HEK293 (cell line): ENCODE data around the gene SRC.

Experiments
- CTCF ChIA-PET: fragments of 350-600 bp; formaldehyde crosslinking; extraction: SDS; loops from one replicate; lab custom pipeline; 2021; ENCODE audit warnings: antibody characterized with exemption; lab: Yijun Ruan, JAX
- POLR2A ChIA-PET: fragments of 300-600 bp; formaldehyde crosslinking; extraction: SDS; loops from one replicate; lab custom pipeline; 2020; ENCODE audit warnings: antibody characterized with exemption, inconsistent platforms; lab: Yijun Ruan, JAX
- H3K27ac ChIP-seq: fragments of 200-500 bp; sonication (Bioruptor generic); 2 replicates; pipeline ENCODE4 v1.5.1; 2014; ENCODE audit warnings: low read depth, low read length, control low read depth, inconsistent platforms; ENCODE audit errors: extremely low read depth
- H3K36me3 ChIP-seq, 2 experiments: fragments of 200-500 bp in 1 of 2; sonication (Bioruptor generic) in 1 of 2; 1 replicate in 1 of 2; 2 replicates in 1 of 2; pipeline ENCODE4 v1.5.1; 2014 to 2017; ENCODE audit warnings: inconsistent platforms in 2 of 2, low read length in 2 of 2; ENCODE audit not compliant: control insufficient read depth in 2 of 2, insufficient read depth in 1 of 2
- H3K4me1 ChIP-seq: fragments of 200-500 bp; sonication (Bioruptor generic); 2 replicates; pipeline ENCODE4 v1.5.1; 2014; ENCODE audit warnings: mild to moderate bottlenecking, low read length, inconsistent platforms; ENCODE audit not compliant: control insufficient read depth, insufficient read depth
- H3K4me3 ChIP-seq: 2 replicates; pipeline ENCODE4 v1.5.1; 2011; ENCODE audit warnings: low read depth, mild to moderate bottlenecking, control low read depth, low read length, moderate library complexity
- H3K9me3 ChIP-seq: fragments of 200-500 bp; sonication (Bioruptor generic); 2 replicates; pipeline ENCODE4 v1.5.1; 2014; ENCODE audit warnings: low read depth, low read length, inconsistent platforms; ENCODE audit not compliant: control insufficient read depth, insufficient read depth
- BCL11B ChIP-seq: fragments of 450-650 bp; formaldehyde crosslinking; IDR thresholded peaks from 2 replicates; pipeline ENCODE4 v1.5.1; 2016; ENCODE audit warnings: low read depth, missing biosample characterization, missing genetic modification characterization
- KLF1 ChIP-seq: fragments of 450-650 bp; formaldehyde crosslinking; IDR thresholded peaks from 2 replicates; pipeline ENCODE4 v1.5.1; 2016; ENCODE audit warnings: missing biosample characterization, missing genetic modification characterization
- KLF16 ChIP-seq: fragments of 450-650 bp; formaldehyde crosslinking; IDR thresholded peaks from 2 replicates; pipeline ENCODE4 v1.5.1; 2017; ENCODE audit warnings: missing biosample characterization, missing genetic modification characterization
- SCRT2 ChIP-seq: fragments of 450-650 bp; formaldehyde crosslinking; IDR thresholded peaks from 2 replicates; pipeline ENCODE4 v1.5.1; 2016; ENCODE audit warnings: missing biosample characterization, missing genetic modification characterization
- SETDB1 ChIP-seq: IDR thresholded peaks from one replicate; pipeline ENCODE4 v1.6.1; 2017; ENCODE audit warnings: mild to moderate bottlenecking, low read length, moderate library complexity, mixed read lengths; ENCODE audit not compliant: insufficient read length
- WT1 ChIP-seq: fragments of 450-650 bp; formaldehyde crosslinking; IDR thresholded peaks from 2 replicates; pipeline ENCODE4 v1.5.1; 2016; ENCODE audit warnings: missing biosample characterization, missing genetic modification characterization
- ZBTB8A ChIP-seq: fragments of 450-650 bp; formaldehyde crosslinking; IDR thresholded peaks from 2 replicates; pipeline ENCODE4 v1.5.1; 2016; ENCODE audit warnings: missing biosample characterization, missing genetic modification characterization
- ZNF140 ChIP-seq: fragments of 450-650 bp; formaldehyde crosslinking; IDR thresholded peaks from 2 replicates; pipeline ENCODE4 v1.5.1; 2016; ENCODE audit warnings: missing biosample characterization, missing genetic modification characterization
- ZNF174 ChIP-seq: fragments of 450-650 bp; formaldehyde crosslinking; IDR thresholded peaks from 2 replicates; pipeline ENCODE4 v1.5.0; 2017; ENCODE audit warnings: missing biosample characterization, mild to moderate bottlenecking, missing genetic modification characterization
- ZNF223 ChIP-seq: fragments of 450-650 bp; formaldehyde crosslinking; IDR thresholded peaks from 2 replicates; pipeline ENCODE4 v1.5.1; 2016; ENCODE audit warnings: missing biosample characterization, missing genetic modification characterization
- ZNF24 ChIP-seq: fragments of 450-650 bp; formaldehyde crosslinking; IDR thresholded peaks from 2 replicates; pipeline ENCODE4 v1.5.1; 2016; ENCODE audit warnings: missing biosample characterization, missing genetic modification characterization
- ZNF362 ChIP-seq: fragments of 450-650 bp; formaldehyde crosslinking; IDR thresholded peaks from 2 replicates; pipeline ENCODE4 v1.5.1; 2016; ENCODE audit warnings: missing biosample characterization, missing genetic modification characterization
- ZNF394 ChIP-seq: fragments of 450-650 bp; formaldehyde crosslinking; IDR thresholded peaks from 2 replicates; pipeline ENCODE4 v1.5.1; 2016; ENCODE audit warnings: missing biosample characterization, missing genetic modification characterization, mild to moderate bottlenecking, moderate library complexity, borderline replicate concordance
- ZNF488 ChIP-seq: fragments of 450-650 bp; formaldehyde crosslinking; IDR thresholded peaks from 2 replicates; pipeline ENCODE4 v1.5.1; 2016; ENCODE audit warnings: missing biosample characterization, missing genetic modification characterization
- ZNF529 ChIP-seq: fragments of 450-650 bp; formaldehyde crosslinking; IDR thresholded peaks from 2 replicates; pipeline ENCODE4 v1.5.1; 2017; ENCODE audit warnings: missing genetic modification characterization, missing biosample characterization; ENCODE audit not compliant: insufficient replicate concordance
- ZNF664 ChIP-seq: fragments of 450-650 bp; formaldehyde crosslinking; IDR thresholded peaks from 2 replicates; pipeline ENCODE4 v1.5.1; 2016; ENCODE audit warnings: missing biosample characterization, missing genetic modification characterization
- ZNF76 ChIP-seq: fragments of 450-650 bp; formaldehyde crosslinking; IDR thresholded peaks from 2 replicates; pipeline ENCODE4; 2016; ENCODE audit warnings: low read depth, missing biosample characterization, missing genetic modification characterization, borderline replicate concordance
- TF ChIP-seq, protein P1 (sequence below): fragments of 450-650 bp; IDR thresholded peaks from 2 replicates; pipeline ENCODE4 v1.5.1; 2018; ENCODE audit warnings: missing biosample characterization, missing genetic modification characterization
- TF ChIP-seq, protein P2 (sequence below): fragments of 450-650 bp; formaldehyde crosslinking; optimal IDR thresholded peaks from 2 replicates; pipeline ENCODE3; 2016; ENCODE audit warnings: missing biosample characterization, mild to moderate bottlenecking, missing genetic modification characterization

The SRC gene

GRCh38 chr20:37384683-37385174 lies 38.8 kb downstream of the SRC start (continued):
- peak; percentile 32; the same call in 1 of the 2 replicates for TF ChIP-seq ZBTB8A (tag by site-specific recombination)
- TF ChIP-seq, protein P1, sequence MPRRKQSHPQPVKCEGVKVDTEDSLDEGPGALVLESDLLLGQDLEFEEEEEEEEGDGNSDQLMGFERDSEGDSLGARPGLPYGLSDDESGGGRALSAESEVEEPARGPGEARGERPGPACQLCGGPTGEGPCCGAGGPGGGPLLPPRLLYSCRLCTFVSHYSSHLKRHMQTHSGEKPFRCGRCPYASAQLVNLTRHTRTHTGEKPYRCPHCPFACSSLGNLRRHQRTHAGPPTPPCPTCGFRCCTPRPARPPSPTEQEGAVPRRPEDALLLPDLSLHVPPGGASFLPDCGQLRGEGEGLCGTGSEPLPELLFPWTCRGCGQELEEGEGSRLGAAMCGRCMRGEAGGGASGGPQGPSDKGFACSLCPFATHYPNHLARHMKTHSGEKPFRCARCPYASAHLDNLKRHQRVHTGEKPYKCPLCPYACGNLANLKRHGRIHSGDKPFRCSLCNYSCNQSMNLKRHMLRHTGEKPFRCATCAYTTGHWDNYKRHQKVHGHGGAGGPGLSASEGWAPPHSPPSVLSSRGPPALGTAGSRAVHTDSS (tag by site-specific recombination): no peak
- TF ChIP-seq, protein P2, sequence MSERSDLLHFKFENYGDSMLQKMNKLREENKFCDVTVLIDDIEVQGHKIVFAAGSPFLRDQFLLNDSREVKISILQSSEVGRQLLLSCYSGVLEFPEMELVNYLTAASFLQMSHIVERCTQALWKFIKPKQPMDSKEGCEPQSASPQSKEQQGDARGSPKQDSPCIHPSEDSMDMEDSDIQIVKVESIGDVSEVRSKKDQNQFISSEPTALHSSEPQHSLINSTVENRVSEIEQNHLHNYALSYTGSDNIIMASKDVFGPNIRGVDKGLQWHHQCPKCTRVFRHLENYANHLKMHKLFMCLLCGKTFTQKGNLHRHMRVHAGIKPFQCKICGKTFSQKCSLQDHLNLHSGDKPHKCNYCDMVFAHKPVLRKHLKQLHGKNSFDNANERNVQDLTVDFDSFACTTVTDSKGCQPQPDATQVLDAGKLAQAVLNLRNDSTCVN: peak; percentile 36
- peak; percentile 51; the same call in 1 of the 2 replicates for TF ChIP-seq KLF16 (tag by site-specific recombination)
- no peak for TF ChIP-seq ZNF174
- no peak for TF ChIP-seq ZNF76 (tag by site-specific recombination)
- TF ChIP-seq SETDB1: no peak
- TF ChIP-seq ZNF529: no peak
- no peak for TF ChIP-seq ZNF394 (tag by site-specific recombination)
- TF ChIP-seq BCL11B (tag by site-specific recombination): no peak
- TF ChIP-seq ZNF488 (tag by site-specific recombination): no peak
- TF ChIP-seq SCRT2 (tag by site-specific recombination): peak; percentile 92

GRCh38 chr20:37385176-37385575 lies 39.2 kb downstream of the SRC start:
- H3K27ac ChIP-seq: no peak overlapping the region
- peaks cover 0 to 67% of the 10 kb centered on the region in 2 experiments; a peak in 1 of 3 replicates for H3K36me3 ChIP-seq
- no peak for TF ChIP-seq ZNF223 (tag by site-specific recombination)
- no peak for TF ChIP-seq ZNF24 (tag by site-specific recombination)
- TF ChIP-seq ZNF140 (tag by site-specific recombination): no peak
- TF ChIP-seq, all 188 proteins: peak for 0
- Histone ChIP-seq H3K4me1 (no peaks in the 10 kb centered on the region), H3K9me3 (no peaks in the 10 kb centered on the region), H3K4me3 (no peak overlapping the region)
- ChIA-PET CTCF (interaction anchor here (0.5 to 2.3 kb wide), 23 partner anchors 8 to 436 kb away, joined by 3 to 25 read pairs (median 4); partner anchors contain the start of gene MANBAL), POLR2A (interaction anchor here (1.1 kb wide), 1 partner anchor 114 kb away, joined by 3 read pairs; no protein-coding TSS in a partner anchor)

DNA sequence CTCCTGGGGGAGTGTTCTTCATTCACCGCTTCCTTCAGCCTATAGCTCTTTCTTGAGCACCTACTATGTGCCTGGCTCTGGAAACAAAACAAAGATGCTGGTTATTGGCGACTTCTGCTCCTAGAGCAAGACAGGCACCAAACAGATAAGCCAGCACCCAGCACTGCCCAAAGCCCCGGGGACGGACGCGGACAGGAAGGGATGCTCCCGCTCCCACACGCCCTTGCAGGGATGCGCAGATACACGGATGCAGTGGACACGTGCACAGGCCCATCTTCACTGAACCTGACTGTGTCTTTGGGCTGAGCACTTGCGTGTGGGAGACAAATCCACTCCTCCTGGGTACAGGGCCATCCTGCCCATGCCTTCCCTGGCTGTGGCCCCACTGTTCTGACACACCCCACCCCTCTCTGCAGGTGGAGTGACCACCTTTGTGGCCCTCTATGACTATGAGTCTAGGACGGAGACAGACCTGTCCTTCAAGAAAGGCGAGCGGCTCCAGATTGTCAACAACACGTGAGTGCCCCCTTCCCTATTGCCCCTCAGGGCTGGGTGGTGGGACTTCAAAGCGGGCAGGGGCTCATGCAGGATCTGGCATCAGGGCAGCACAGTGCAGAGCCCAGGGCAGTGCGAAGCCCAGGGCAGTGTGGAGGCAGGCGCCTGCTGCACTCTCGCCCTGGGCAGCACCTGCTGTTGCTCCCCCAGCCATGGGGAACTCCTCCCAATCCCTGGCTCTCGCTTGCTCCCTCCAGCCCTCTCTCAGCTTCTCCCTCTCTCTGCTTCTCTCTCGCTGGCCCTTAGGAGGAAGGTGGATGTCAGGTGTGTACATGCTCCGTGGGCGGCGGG lies 39.9 kb downstream of the SRC start:
- Histone ChIP-seq H3K9me3 (no peaks in the 10 kb centered on the region), H3K4me1 (no peaks in the 10 kb centered on the region), H3K4me3 (no peak overlapping the region), H3K27ac (no peak overlapping the region), H3K36me3 (peaks cover 0 to 67% of the 10 kb centered on the region in 2 experiments; a peak in 1 of 3 replicates)
- ChIA-PET CTCF (interaction anchor here (0.5 to 2.3 kb wide), 18 partner anchors 9 to 437 kb away, joined by 3 to 25 read pairs (median 4); partner anchors contain the start of gene MANBAL), POLR2A (interaction anchor here (1.1 kb wide), 1 partner anchor 115 kb away, joined by 3 read pairs; no protein-coding TSS in a partner anchor)
- TF ChIP-seq KLF1 (tag by site-specific recombination): peak; percentile 40; the same call in 1 of the 2 replicates
- no peak for TF ChIP-seq ZNF362 (tag by site-specific recombination)
- no peak for TF ChIP-seq WT1
- 0 out of 2 replicates have a peak, but pooled peaks have one; percentile 49 for TF ChIP-seq ZNF664
- peak; percentile 86; the same call in 1 of the 2 replicates for TF ChIP-seq ZNF394 (tag by site-specific recombination)
